ENCODE results near the gene VPS37C. TPM values are rescaled to one million over a fixed set of nuclear protein-coding genes. Genes with fewer than 3 reads are reported as not detected.

VPS37C gene
- total RNA-seq, 4 donors from 2014 or later = 28.9 to 56.9 (median 40.3) TPM

DNA sequence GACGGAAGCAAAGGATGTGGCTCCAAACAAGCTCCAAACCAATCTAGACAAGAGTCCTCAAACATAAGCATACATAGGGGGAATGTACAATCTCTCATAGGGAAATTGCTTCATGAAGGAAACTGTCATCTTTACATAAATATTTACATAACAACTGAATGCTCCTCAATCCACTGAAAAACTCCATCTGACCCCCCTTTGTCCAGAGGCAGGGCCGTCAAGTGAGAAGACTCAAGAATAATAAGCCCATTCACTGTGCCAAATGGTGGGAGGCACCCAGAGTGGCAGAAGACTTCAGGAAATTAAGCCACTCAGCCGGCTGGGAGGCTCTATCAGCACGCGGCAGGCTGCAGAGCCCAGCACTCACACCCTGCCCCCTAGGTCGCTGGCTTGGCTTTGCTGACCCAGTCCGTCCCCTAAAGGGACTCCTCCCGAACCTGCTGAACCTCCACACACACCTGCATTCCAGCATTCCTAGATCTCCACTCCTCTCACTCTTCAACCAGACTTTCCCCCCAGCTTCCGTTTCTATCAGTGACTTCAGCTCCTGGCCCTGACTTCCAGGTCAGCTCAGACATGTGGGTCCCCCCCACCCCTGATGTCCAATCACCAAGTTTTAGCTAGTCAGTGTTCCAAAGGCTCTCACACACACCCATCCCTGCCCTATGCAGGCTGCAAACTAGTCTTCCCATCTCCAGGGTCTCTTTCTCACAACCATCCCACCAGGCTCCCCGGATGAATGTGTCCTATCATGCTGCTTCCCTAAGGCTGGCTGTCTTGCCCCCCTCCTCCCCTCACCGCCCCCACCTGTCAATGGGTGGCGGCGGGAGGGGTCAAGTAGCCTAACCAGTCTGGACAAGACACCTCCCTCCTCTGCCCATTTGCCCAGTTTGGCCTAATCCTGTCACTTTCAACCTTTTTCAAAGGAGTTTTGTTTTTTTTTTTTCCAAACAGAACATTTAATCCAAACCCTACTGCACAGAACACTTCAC lies 11.3 kb downstream of the VPS37C start:
- Histone ChIP-seq H3K4me1 (peaks cover 3 to 53% (median 8%) of the 10 kb centered on the region in 4 donors), H3K4me3 (no peak overlapping the region), H3K27ac (peak overlapping the region in 3 of 4 donors; percentile 5 to 62 (median 28)), H3K27me3 (no peaks in the 10 kb centered on the region), H3K9me3 (no peaks in the 10 kb centered on the region), H3K36me3 (no peaks in the 10 kb centered on the region)
- peak in 1 of 3 donors; percentile 47 for DNase-seq
- TF ChIP-seq, protein P1, sequence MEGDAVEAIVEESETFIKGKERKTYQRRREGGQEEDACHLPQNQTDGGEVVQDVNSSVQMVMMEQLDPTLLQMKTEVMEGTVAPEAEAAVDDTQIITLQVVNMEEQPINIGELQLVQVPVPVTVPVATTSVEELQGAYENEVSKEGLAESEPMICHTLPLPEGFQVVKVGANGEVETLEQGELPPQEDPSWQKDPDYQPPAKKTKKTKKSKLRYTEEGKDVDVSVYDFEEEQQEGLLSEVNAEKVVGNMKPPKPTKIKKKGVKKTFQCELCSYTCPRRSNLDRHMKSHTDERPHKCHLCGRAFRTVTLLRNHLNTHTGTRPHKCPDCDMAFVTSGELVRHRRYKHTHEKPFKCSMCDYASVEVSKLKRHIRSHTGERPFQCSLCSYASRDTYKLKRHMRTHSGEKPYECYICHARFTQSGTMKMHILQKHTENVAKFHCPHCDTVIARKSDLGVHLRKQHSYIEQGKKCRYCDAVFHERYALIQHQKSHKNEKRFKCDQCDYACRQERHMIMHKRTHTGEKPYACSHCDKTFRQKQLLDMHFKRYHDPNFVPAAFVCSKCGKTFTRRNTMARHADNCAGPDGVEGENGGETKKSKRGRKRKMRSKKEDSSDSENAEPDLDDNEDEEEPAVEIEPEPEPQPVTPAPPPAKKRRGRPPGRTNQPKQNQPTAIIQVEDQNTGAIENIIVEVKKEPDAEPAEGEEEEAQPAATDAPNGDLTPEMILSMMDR (IDR thresholded peaks at IDR 0.05) = no peak
- TF ChIP-seq POLR2A (IDR thresholded peaks at IDR 0.05) = no peak

DNA sequence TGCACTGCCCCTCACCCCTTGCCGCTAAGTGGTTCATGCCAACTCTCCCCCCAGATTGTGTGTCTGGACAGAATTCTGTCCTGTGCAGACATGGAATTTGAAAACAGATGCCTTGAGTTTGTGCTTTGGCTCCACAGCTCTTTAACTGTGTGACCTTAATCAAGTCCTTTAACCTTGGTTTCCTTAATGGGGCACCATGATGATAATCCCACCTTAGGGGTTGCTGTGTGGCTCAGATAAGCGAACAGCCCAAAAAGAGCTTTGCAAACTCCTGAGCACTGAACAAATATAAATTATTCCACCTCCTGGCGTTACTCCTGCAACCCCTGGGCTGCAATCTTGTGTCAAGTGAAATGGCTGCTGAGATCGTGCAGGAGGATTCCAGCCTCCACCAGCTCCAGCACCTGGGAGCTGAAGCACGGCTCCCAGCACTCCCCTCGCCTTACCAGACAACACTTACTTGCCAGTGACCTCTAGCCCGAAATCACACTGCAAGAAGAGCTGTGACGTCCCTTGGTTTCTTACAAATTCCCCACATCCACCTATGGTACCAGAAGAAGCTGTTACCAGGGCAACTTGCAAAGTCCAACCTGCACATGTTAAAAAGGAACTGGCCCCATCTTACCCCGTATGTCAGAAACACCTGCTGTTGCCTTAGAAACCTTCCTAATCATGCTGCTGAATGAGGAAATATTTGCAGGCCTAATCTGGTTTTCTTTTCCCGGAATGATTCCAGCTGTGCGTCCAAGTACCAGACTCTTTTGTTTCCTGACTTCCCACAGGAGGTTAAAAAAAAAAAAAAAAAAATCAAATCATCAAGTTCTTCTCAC lies 13.2 kb downstream of the VPS37C start:
- peaks cover 3 to 43% (median 8%) of the 10 kb centered on the region in 4 donors for H3K4me1 ChIP-seq
- no peak overlapping the region for H3K27ac ChIP-seq

GRCh38 chr11:61147271-61147670 lies 14.0 kb downstream of the VPS37C start:
- TF ChIP-seq, protein P1 (IDR thresholded peaks at IDR 0.05) = no peak
- no peak for TF ChIP-seq POLR2A (IDR thresholded peaks at IDR 0.05)
- no peaks in the 10 kb centered on the region for H3K9me3 ChIP-seq
- no peak for DNase-seq
- peaks cover 3 to 39% (median 8%) of the 10 kb centered on the region in 4 donors for H3K4me1 ChIP-seq
- no peaks in the 10 kb centered on the region for H3K27me3 ChIP-seq
- H3K27ac ChIP-seq = no peak overlapping the region
- H3K36me3 ChIP-seq = no peaks in the 10 kb centered on the region
- no peak overlapping the region for H3K4me3 ChIP-seq

More for the DNA sequence above, 13.2 kb downstream of the VPS37C start:
- DNase-seq = no peak
- H3K4me3 ChIP-seq = no peak overlapping the region
- H3K27me3 ChIP-seq = no peaks in the 10 kb centered on the region
- TF ChIP-seq, protein P1 (IDR thresholded peaks at IDR 0.05) = no peak
- no peak for TF ChIP-seq POLR2A (IDR thresholded peaks at IDR 0.05)
- no peaks in the 10 kb centered on the region for H3K36me3 ChIP-seq
- H3K9me3 ChIP-seq = no peaks in the 10 kb centered on the region

- no peak for DNase-seq
- H3K36me3 ChIP-seq = no peaks in the 10 kb centered on the region
- H3K27me3 ChIP-seq = no peaks in the 10 kb centered on the region
- no peak overlapping the region for H3K4me3 ChIP-seq
- no peak overlapping the region for H3K27ac ChIP-seq
- TF ChIP-seq, protein P1 (IDR thresholded peaks at IDR 0.05) = no peak
- no peak for TF ChIP-seq POLR2A (IDR thresholded peaks at IDR 0.05)
- H3K9me3 ChIP-seq = no peaks in the 10 kb centered on the region
- peaks cover 3 to 39% (median 9%) of the 10 kb centered on the region in 4 donors for H3K4me1 ChIP-seq
Observed at GRCh38 chr11:61146416-61146815, 14.8 kb downstream of the VPS37C start.

GRCh38 chr11:61145228-61146005 lies 15.8 kb downstream of the VPS37C start:
- TF ChIP-seq, protein P1 (IDR thresholded peaks at IDR 0.05) = no peak
- no peak for TF ChIP-seq POLR2A (IDR thresholded peaks at IDR 0.05)
- peaks cover 3 to 39% (median 11%) of the 10 kb centered on the region in 4 donors for H3K4me1 ChIP-seq
- H3K9me3 ChIP-seq = no peaks in the 10 kb centered on the region
- H3K36me3 ChIP-seq = no peaks in the 10 kb centered on the region
- H3K4me3 ChIP-seq = no peak overlapping the region
- no peaks in the 10 kb centered on the region for H3K27me3 ChIP-seq
- DNase-seq = no peak
- no peak overlapping the region for H3K27ac ChIP-seq
